DMS79 treated with DMSO at 0.1 percent for 48 hours (cell line): ENCODE data around the gene HPSE.
"Not testable (repeated sequence)": the region's sequence is repeated elsewhere in the genome, so short reads cannot be mapped to it uniquely, and the experiment has no call there.

Experiments
- DNase-seq: peaks from one replicate; lab custom pipeline; 2025; lab: John Stamatoyannopoulos, UW

HPSE gene

GRCh38 chr4:83331956-83332355 is 2.7 kb downstream of the HPSE start:
- DNase-seq, result no peak

- DNase-seq, result no peak
Measured at GRCh38 chr4:83329521-83330110, 5.0 kb downstream of the HPSE start.

- no peak for DNase-seq
Measured at GRCh38 chr4:83328521-83329187, 6.0 kb downstream of the HPSE start.

- no peak for DNase-seq
Measured at GRCh38 chr4:83326546-83326945, 8.1 kb downstream of the HPSE start.

- DNase-seq, result not testable (repeated sequence)
Measured at GRCh38 chr4:83325306-83325705, 9.3 kb downstream of the HPSE start.

- no peak for DNase-seq
Measured at GRCh38 chr4:83323136-83323535, 11.5 kb downstream of the HPSE start.

- DNase-seq, result no peak
Measured at GRCh38 chr4:83320548-83320947, 14.1 kb downstream of the HPSE start.

- DNase-seq, result no peak
Measured at GRCh38 chr4:83318666-83319065, 16.0 kb downstream of the HPSE start.

GRCh38 chr4:83317671-83318070 is 17.0 kb downstream of the HPSE start:
- no peak for DNase-seq

GRCh38 chr4:83316459-83317165 is 18.0 kb downstream of the HPSE start:
- DNase-seq, result no peak

GRCh38 chr4:83315341-83315870 is 19.2 kb downstream of the HPSE start:
- DNase-seq, result no peak

- DNase-seq, result no peak
Measured at GRCh38 chr4:83308672-83309071, 26.0 kb downstream of the HPSE start.

- DNase-seq, result no peak
Measured at GRCh38 chr4:83307920-83308319, 26.7 kb downstream of the HPSE start.

- DNase-seq, result no peak
Measured at GRCh38 chr4:83305187-83305586, 29.5 kb downstream of the HPSE start.

- no peak for DNase-seq
Measured at GRCh38 chr4:83297548-83298260, 36.9 kb downstream of the HPSE start.

GRCh38 chr4:83293305-83294046 is 41.2 kb downstream of the HPSE start:
- no peak for DNase-seq

- not testable (repeated sequence) for DNase-seq
Measured at GRCh38 chr4:83290059-83290774, 44.4 kb downstream of the HPSE start.

GRCh38 chr4:83288381-83288780 is 46.3 kb downstream of the HPSE start:
- DNase-seq, result not testable (repeated sequence)

GRCh38 chr4:83285055-83285407 is 49.6 kb downstream of the HPSE start:
- DNase-seq, result peak; percentile 65

- DNase-seq, result peak; percentile 77
Measured at GRCh38 chr4:83284193-83285054, 50.2 kb downstream of the HPSE start, which contains the start of gene COQ2. Gene COQ2 (minus strand): TSS chr4:83284798. CDS start chr4:83284764, 34 bp downstream.
